Measurements from ENCODE around the gene CCDC6.
A peak's percentile ranks its signal among the peaks of the same experiment; 100 is the strongest.

DNA sequence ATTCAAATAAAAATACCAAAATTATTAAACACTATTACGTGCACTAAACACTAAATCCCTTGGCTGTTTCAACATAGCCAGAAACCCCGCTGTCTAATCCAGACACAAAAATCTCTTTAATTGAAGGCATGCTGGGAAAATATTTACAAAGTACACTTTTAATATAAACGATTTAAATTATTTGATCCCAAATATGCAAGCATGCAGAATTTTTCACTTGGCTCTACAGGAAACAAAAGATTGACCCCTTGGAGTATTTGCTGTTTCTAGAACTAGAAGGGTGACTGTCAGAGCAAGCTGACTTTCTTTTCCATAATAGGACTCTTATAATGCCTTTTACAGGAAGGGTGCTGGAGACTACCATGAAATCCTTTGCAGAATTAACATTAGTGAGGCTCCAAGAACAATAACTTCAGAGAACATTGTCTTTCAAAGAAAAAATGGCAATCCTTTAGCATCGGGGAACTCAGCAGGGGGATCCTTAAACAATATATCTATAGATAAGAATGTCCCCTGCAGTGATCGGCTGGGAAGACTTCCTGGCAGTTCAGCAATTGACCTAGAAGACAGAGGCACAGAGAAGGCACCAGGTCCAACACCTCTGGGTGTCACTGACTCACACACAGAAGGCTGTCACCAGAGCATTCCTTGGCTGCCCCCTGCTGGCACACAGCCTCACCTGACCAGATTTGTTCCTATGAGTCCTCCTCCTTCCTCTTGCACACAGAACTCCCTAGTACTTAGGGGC lies 97.3 kb downstream of the CCDC6 start:
- TF ChIP-seq CTCF (IDR thresholded peaks at IDR 0.05) (peak; percentile 8 to 40 (median 34)), POLR2A (IDR thresholded peaks at IDR 0.05) (no peak), EP300 (IDR thresholded peaks at IDR 0.05) (no peak)

All from ovary (tissue), 3 donors.